ENCODE measurements around the gene MAMLD1.

DNA sequence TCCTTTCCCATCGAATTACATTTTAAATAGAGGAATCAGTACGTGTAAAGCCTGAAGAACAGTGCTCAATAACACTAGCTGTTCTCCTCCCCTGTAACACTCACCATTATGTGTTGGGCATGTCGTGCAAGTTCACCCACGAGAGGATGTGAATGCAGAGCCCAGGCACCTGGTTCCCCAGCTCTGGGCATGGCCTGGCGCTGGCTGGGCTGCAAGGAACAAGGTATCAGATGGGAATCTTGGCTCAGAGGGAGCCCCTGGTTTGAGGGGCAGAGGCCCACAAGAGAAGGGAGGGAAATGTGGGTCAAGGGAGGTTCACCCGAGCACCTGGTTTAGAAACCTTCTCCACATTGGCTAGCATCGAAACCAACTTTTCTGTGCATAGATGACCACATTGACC is 163.6 kb downstream of the MAMLD1 start:
- TF ChIP-seq, protein P1, sequence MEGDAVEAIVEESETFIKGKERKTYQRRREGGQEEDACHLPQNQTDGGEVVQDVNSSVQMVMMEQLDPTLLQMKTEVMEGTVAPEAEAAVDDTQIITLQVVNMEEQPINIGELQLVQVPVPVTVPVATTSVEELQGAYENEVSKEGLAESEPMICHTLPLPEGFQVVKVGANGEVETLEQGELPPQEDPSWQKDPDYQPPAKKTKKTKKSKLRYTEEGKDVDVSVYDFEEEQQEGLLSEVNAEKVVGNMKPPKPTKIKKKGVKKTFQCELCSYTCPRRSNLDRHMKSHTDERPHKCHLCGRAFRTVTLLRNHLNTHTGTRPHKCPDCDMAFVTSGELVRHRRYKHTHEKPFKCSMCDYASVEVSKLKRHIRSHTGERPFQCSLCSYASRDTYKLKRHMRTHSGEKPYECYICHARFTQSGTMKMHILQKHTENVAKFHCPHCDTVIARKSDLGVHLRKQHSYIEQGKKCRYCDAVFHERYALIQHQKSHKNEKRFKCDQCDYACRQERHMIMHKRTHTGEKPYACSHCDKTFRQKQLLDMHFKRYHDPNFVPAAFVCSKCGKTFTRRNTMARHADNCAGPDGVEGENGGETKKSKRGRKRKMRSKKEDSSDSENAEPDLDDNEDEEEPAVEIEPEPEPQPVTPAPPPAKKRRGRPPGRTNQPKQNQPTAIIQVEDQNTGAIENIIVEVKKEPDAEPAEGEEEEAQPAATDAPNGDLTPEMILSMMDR (IDR thresholded peaks at IDR 0.05) = no peak
- TF ChIP-seq POLR2A (IDR thresholded peaks at IDR 0.05) = no peak

Data from body of pancreas (tissue), 4 donors.